HepG2 (cell line): ENCODE data around the gene DLG2. TPM values are rescaled to one million over a fixed set of nuclear protein-coding genes. Genes with fewer than 3 reads are reported as not detected.

Experiments
- ATAC-seq: fragments of 200-7000 bp; cut with Tn5 transposase; 3 replicates; pipeline ENCODE4 v1.9.1; 2020; ENCODE audit warnings: mild to moderate bottlenecking, moderate library complexity
- BruUV-seq: library from RNA; stranded (reverse); fragments of 400-500 nt; replicated peaks from 2 replicates; lab custom pipeline; 2021; lab: Mats Ljungman, UMichigan
- CTCF ChIA-PET: fragments of 300-600 bp; formaldehyde crosslinking; extraction: SDS; loops from one replicate; lab custom pipeline; 2021; ENCODE audit warnings: low total read pairs, inconsistent platforms, low intra/inter-chr PET ratio; lab: Yijun Ruan, JAX
- POLR2A ChIA-PET: fragments of 350-600 bp; sonication (Branson Sonifier 250); formaldehyde crosslinking; loops from one replicate; lab custom pipeline; 2020; ENCODE audit warnings: antibody characterized with exemption, inconsistent platforms; lab: Yijun Ruan, JAX
- DNase-seq: peaks from one replicate; pipeline ENCODE4 v3.0.0-alpha.2; 2015; ENCODE audit warnings: low spot score
- FAIRE-seq: peaks from 3 replicates; lab custom pipeline; 2011; peaks lifted over from hg19 to GRCh38; lab: Jason Lieb, UNC
- H2AFZ ChIP-seq: one replicate; pipeline ENCODE4 v1.6.1; 2011; ENCODE audit warnings: low read length, inconsistent platforms
- H3K27ac ChIP-seq: fragments of 300-600 bp; 3 replicates; pipeline ENCODE4 v1.8.0; 2011; ENCODE audit warnings: mixed run types, mild to moderate bottlenecking, mixed read lengths, low read length, inconsistent platforms; ENCODE audit not compliant: insufficient read depth; ENCODE audit errors: extremely low read length
- H3K27me3 ChIP-seq, 2 experiments: fragments of 200-600 bp in 1 of 2; 2 replicates in 1 of 2; 3 replicates in 1 of 2; pipeline versions ENCODE4 v1.6.0 to v1.8.0; 2011; ENCODE audit warnings: low read length in 2 of 2, mild to moderate bottlenecking in 2 of 2, moderate library complexity in 2 of 2, inconsistent platforms in 1 of 2; ENCODE audit not compliant: insufficient read depth in 2 of 2, control insufficient read depth in 1 of 2
- H3K36me3 ChIP-seq, 2 experiments: fragments of 200-600 bp in 1 of 2; replicated peaks in 1 of 2; 2 replicates in 1 of 2; 3 replicates in 1 of 2; pipeline versions ENCODE4 v1.5.1 to v1.8.0; 2011; ENCODE audit warnings: low read length in 2 of 2, inconsistent platforms in 1 of 2; ENCODE audit not compliant: insufficient read depth in 2 of 2, control insufficient read depth in 1 of 2
- H3K4me1 ChIP-seq: 2 replicates; pipeline ENCODE4 v1.5.1; 2012; ENCODE audit warnings: low read length, inconsistent platforms; ENCODE audit not compliant: insufficient read depth
- H3K4me2 ChIP-seq: 2 replicates; pipeline ENCODE4 v1.6.0; 2011; ENCODE audit warnings: low read depth, low read length, inconsistent platforms
- H3K4me3 ChIP-seq, 3 experiments: fragments of 200-600 bp in 1 of 3; sonication (generic), shearing (Covaris generic) in 1 of 3; replicated peaks in 1 of 3; 2 replicates each; pipeline ENCODE4 v1.5.1; 2011 to 2016; ENCODE audit warnings: low read length in 3 of 3, inconsistent platforms in 2 of 3, low read depth in 2 of 3, mild to moderate bottlenecking in 2 of 3, control low read depth in 1 of 3, mixed read lengths in 1 of 3; ENCODE audit not compliant: insufficient read depth in 1 of 3
- H3K79me2 ChIP-seq: one replicate; pipeline ENCODE4 v1.6.1; 2011; ENCODE audit warnings: low read length, inconsistent platforms; ENCODE audit not compliant: insufficient read depth
- H3K9ac ChIP-seq: 2 replicates; pipeline ENCODE4 v1.6.0; 2011; ENCODE audit warnings: mild to moderate bottlenecking, low read depth, low read length, inconsistent platforms; ENCODE audit not compliant: insufficient read depth
- H3K9me3 ChIP-seq: 2 replicates; pipeline ENCODE4 v1.5.1; 2012; ENCODE audit warnings: mild to moderate bottlenecking, low read length
- H4K20me1 ChIP-seq: 2 replicates; pipeline ENCODE4 v1.6.0; 2011; ENCODE audit warnings: inconsistent platforms, mild to moderate bottlenecking, low read length, moderate library complexity; ENCODE audit not compliant: insufficient read depth
- FOXP1 ChIP-seq, 2 experiments: fragments of 450-650 bp in 1 of 2; IDR thresholded peaks; 2 replicates each; pipeline ENCODE4 v1.6.1; 2017 to 2018; ENCODE audit warnings: antibody characterized with exemption in 1 of 2
- HMG20B ChIP-seq: conservative IDR thresholded peaks from 2 replicates; pipeline ENCODE4 v1.6.1; 2016; ENCODE audit warnings: missing genetic modification reagents, missing compliant biosample characterization
- IRF2 ChIP-seq: IDR thresholded peaks from 2 replicates; pipeline ENCODE4 v1.6.1; 2018; ENCODE audit warnings: missing genetic modification reagents, missing compliant biosample characterization
- MAZ ChIP-seq, 2 experiments: sonication (generic) in 1 of 2; formaldehyde crosslinking in 1 of 2; IDR thresholded peaks; 2 replicates each; pipeline versions ENCODE4 v1.5.0 to v1.6.1; 2012 to 2020; ENCODE audit warnings: low read depth in 2 of 2, mild to moderate bottlenecking in 2 of 2, borderline replicate concordance in 1 of 2, improper control_type of control experiment in 1 of 2, low read length in 1 of 2, missing genetic modification reagents in 1 of 2, moderate library complexity in 1 of 2
- MIER3 ChIP-seq: IDR thresholded peaks from 2 replicates; pipeline ENCODE4 v1.6.1; 2016; ENCODE audit warnings: missing compliant biosample characterization, borderline replicate concordance
- NBN ChIP-seq: fragments of 450-650 bp; conservative IDR thresholded peaks from 2 replicates; pipeline ENCODE4 v1.6.1; 2017
- NR2C2 ChIP-seq: sonication (generic); formaldehyde crosslinking; IDR thresholded peaks from 2 replicates; pipeline ENCODE4 v1.4.0; 2020; ENCODE audit warnings: missing genetic modification reagents, mild to moderate bottlenecking, moderate library complexity, borderline replicate concordance
- PBX2 ChIP-seq: IDR thresholded peaks from 2 replicates; pipeline ENCODE4 v1.6.1; 2016; ENCODE audit warnings: control low read depth
- TGIF2 ChIP-seq: IDR thresholded peaks from 2 replicates; pipeline ENCODE4 v1.6.1; 2016; ENCODE audit warnings: control low read depth, missing compliant biosample characterization
- TIGD3 ChIP-seq: sonication (generic); formaldehyde crosslinking; IDR thresholded peaks from 2 replicates; pipeline ENCODE4 v1.5.1; 2020; ENCODE audit warnings: mild to moderate bottlenecking, missing genetic modification reagents, borderline replicate concordance
- ZFP36 ChIP-seq: fragments of 150-350 bp; IDR thresholded peaks from 2 replicates; pipeline ENCODE4 v1.6.1; 2018; ENCODE audit warnings: borderline replicate concordance, low read length, low read depth; ENCODE audit not compliant: partially characterized antibody
- ZFX ChIP-seq: sonication (generic); formaldehyde crosslinking; IDR thresholded peaks from 2 replicates; pipeline ENCODE4 v1.4.0; 2020; ENCODE audit warnings: mild to moderate bottlenecking, low read depth, missing genetic modification reagents, moderate library complexity
- ZNF326 ChIP-seq: sonication (generic); formaldehyde crosslinking; IDR thresholded peaks from 2 replicates; pipeline ENCODE4 v1.4.0; 2020; ENCODE audit warnings: missing genetic modification reagents, borderline replicate concordance
- ZNF652 ChIP-seq: IDR thresholded peaks from 2 replicates; pipeline ENCODE4 v1.6.1; 2016; ENCODE audit warnings: low read depth, borderline replicate concordance
- ZNF883 ChIP-seq: sonication (generic); formaldehyde crosslinking; IDR thresholded peaks from 2 replicates; pipeline ENCODE4 v1.5.1; 2020; ENCODE audit warnings: mild to moderate bottlenecking, missing genetic modification reagents; ENCODE audit errors: not compliant biosample characterization
- WGBS: methylation state at CpG from one replicate; pipeline ENCODE4 v1.1.6; 2017; ENCODE audit warnings: low lambda C conversion rate; 5-methylcytosine and 5-hydroxymethylcytosine counted together
- in situ Hi-C: cut with HindIII; loops from 2 replicates; pipeline ENCODE4 v1.10.0; 2017; ENCODE audit warnings: low pct_unique_long_range_greater_than_20kb; ENCODE audit not compliant: extremely low pct_ligation_motif_present
- intact Hi-C: fragments of 100-400 bp; cut with micrococcal nuclease; formaldehyde crosslinking; loops from one replicate; pipeline ENCODE4 v1.10.0; 2022; ENCODE audit not compliant: unreplicated experiment
- polyA plus RNA-seq, 8 experiments: library from polyadenylated mRNA; depleted of rRNA in 3 of 8; stranded (reverse) in 7 of 8; unstranded in 1 of 8; fragments of >200 nt; fragmentation: Illumina TruSeq in 4 of 8; extraction: Trizol in 4 of 8; gene quantifications; 2 replicates each; pipeline versions ENCODE4 v1.2.1 to v1.2.3, GENCODE V29; 2011 to 2016; ENCODE audit warnings: low read depth in 4 of 8, missing spikeins in 1 of 8, mixed read lengths in 1 of 8; ENCODE audit not compliant: insufficient read depth in 1 of 8
- total RNA-seq, 5 experiments: library from RNA; depleted of rRNA; stranded (reverse); fragments of >200 nt; fragmentation: Illumina TruSeq; extraction: Trizol; gene quantifications; 2 replicates each; pipeline ENCODE4 v1.2.3, GENCODE V29; 2016; ENCODE audit warnings: low read depth in 1 of 5
- TF ChIP-seq, protein P1 (sequence below): sonication (generic); formaldehyde crosslinking; conservative IDR thresholded peaks from 2 replicates; pipeline ENCODE4 v1.8.0; 2022; ENCODE audit warnings: mild to moderate bottlenecking, moderate library complexity, missing genetic modification reagents

The DLG2 gene
- total and polyA plus RNA-seq, 2 of the 13 experiments (the other 11 are each of a cell fraction or from before 2014, with no cell fraction given): 0.46 to 1.0 TPM

- TF ChIP-seq, protein P1, sequence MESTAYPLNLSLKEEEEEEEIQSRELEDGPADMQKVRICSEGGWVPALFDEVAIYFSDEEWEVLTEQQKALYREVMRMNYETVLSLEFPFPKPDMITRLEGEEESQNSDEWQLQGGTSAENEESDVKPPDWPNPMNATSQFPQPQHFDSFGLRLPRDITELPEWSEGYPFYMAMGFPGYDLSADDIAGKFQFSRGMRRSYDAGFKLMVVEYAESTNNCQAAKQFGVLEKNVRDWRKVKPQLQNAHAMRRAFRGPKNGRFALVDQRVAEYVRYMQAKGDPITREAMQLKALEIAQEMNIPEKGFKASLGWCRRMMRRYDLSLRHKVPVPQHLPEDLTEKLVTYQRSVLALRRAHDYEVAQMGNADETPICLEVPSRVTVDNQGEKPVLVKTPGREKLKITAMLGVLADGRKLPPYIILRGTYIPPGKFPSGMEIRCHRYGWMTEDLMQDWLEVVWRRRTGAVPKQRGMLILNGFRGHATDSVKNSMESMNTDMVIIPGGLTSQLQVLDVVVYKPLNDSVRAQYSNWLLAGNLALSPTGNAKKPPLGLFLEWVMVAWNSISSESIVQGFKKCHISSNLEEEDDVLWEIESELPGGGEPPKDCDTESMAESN (CRISPR knock-in tag): no peak
- TF ChIP-seq FOXP1 (IDR thresholded peaks at IDR 0.05) (no peak), FOXP1 (CRISPR knock-in tag; IDR thresholded peaks at IDR 0.05) (no peak)
Observed at GRCh38 chr11:83836065-83836464, 1791.1 kb downstream of the DLG2 start (continued).

- POLR2A ChIA-PET: no interaction called here
- no peak overlapping the region for H3K4me2 ChIP-seq
- peaks cover 34% of the 10 kb centered on the region for H3K4me1 ChIP-seq
- H4K20me1 ChIP-seq: no peaks in the 10 kb centered on the region
- H3K27me3 ChIP-seq: no peaks in the 10 kb centered on the region
- H3K9ac ChIP-seq: no peak overlapping the region
- no peak overlapping the region for H3K4me3 ChIP-seq
- H3K36me3 ChIP-seq: no peaks in the 10 kb centered on the region
- no peak for DNase-seq
- WGBS: 3% methylated on average over 1 of the region's 1 CpG
- no peaks in the 10 kb centered on the region for H3K79me2 ChIP-seq
- no peak for ATAC-seq
- intact Hi-C loops: loop anchor here (5.0 to 10.0 kb wide), 3 partner anchors 129 to 729 kb away; no protein-coding TSS in a partner anchor
- TF ChIP-seq ZNF883 (CRISPR knock-in tag) (no peak), NBN (no peak), TIGD3 (CRISPR knock-in tag) (no peak), IRF2 (CRISPR knock-in tag) (no peak), NR2C2 (CRISPR knock-in tag) (no peak), PBX2 (CRISPR knock-in tag) (no peak), HMG20B (CRISPR knock-in tag) (no peak), MIER3 (CRISPR knock-in tag) (no peak), ZNF326 (CRISPR knock-in tag) (no peak), ZFP36 (no peak), TGIF2 (no peak), ZFX (CRISPR knock-in tag) (no peak), MAZ (IDR thresholded peaks at IDR 0.05; ENCODE audit: borderline replicate concordance, low read depth, low read length) (no peak), MAZ (CRISPR knock-in tag; IDR thresholded peaks at IDR 0.05; ENCODE audit: low read depth) (no peak), ZNF652 (CRISPR knock-in tag) (no peak)
- FAIRE-seq: no peak
- CTCF ChIA-PET: no interaction called here
- BruUV-seq: no TSS peak
- no peak overlapping the region for H2AFZ ChIP-seq
- in situ Hi-C loops: loop anchor here (10.0 to 25.0 kb wide), 3 partner anchors 429 to 702 kb away; no protein-coding TSS in a partner anchor
- no peak overlapping the region for H3K27ac ChIP-seq
- H3K9me3 ChIP-seq: no peaks in the 10 kb centered on the region
Observed at GRCh38 chr11:83835423-83835822, 1791.7 kb downstream of the DLG2 start.
